GM23248 (cell line): ENCODE measurements around the gene CACFD1. TPM values are rescaled to one million over a fixed set of nuclear protein-coding genes. Genes with fewer than 3 reads are reported as not detected.

Experiments used
- DNase-seq: peaks from one replicate; pipeline ENCODE4 v3.0.0-alpha.2; 2015
- H2AFZ ChIP-seq: fragments of 200-600 bp; sonication (generic); 2 replicates; pipeline ENCODE4 v1.6.1; 2016; ENCODE audit warnings: antibody characterized with exemption
- H3F3A ChIP-seq: fragments of 200-600 bp; sonication (generic); 2 replicates; pipeline ENCODE4 v1.6.1; 2016; ENCODE audit warnings: mild to moderate bottlenecking, antibody characterized with exemption, mixed run types; ENCODE audit not compliant: insufficient read depth
- H3K27ac ChIP-seq: fragments of 200-600 bp; sonication (generic); 2 replicates; pipeline ENCODE4 v1.5.1; 2016; ENCODE audit warnings: mild to moderate bottlenecking
- H3K27me3 ChIP-seq: fragments of 200-600 bp; sonication (generic); replicated peaks from 2 replicates; pipeline ENCODE4 v1.6.1; 2016; ENCODE audit warnings: mild to moderate bottlenecking; ENCODE audit not compliant: insufficient read depth
- H3K36me3 ChIP-seq: fragments of 200-600 bp; sonication (generic); 2 replicates; pipeline ENCODE4 v1.6.1; 2016; ENCODE audit warnings: low read depth, mild to moderate bottlenecking
- H3K4me1 ChIP-seq: fragments of 200-600 bp; sonication (generic); 2 replicates; pipeline ENCODE4 v1.6.1; 2016; ENCODE audit warnings: mild to moderate bottlenecking; ENCODE audit not compliant: insufficient read depth
- H3K4me2 ChIP-seq: fragments of 200-600 bp; sonication (generic); one replicate; pipeline ENCODE4 v1.6.1; 2016; ENCODE audit warnings: mild to moderate bottlenecking; ENCODE audit not compliant: unreplicated experiment
- H3K4me3 ChIP-seq: fragments of 200-600 bp; sonication (generic); 2 replicates; pipeline ENCODE4 v1.5.1; 2016; ENCODE audit warnings: mild to moderate bottlenecking
- H3K79me2 ChIP-seq: fragments of 200-600 bp; sonication (generic); 2 replicates; pipeline ENCODE4 v1.6.1; 2016; ENCODE audit warnings: mild to moderate bottlenecking; ENCODE audit not compliant: insufficient read depth
- H3K9ac ChIP-seq: fragments of 200-600 bp; sonication (generic); 2 replicates; pipeline ENCODE4 v1.6.1; 2016; ENCODE audit warnings: mild to moderate bottlenecking
- H3K9me2 ChIP-seq: fragments of 200-600 bp; sonication (generic); 2 replicates; pipeline ENCODE4 v1.6.1; 2016; ENCODE audit warnings: mixed run types, mild to moderate bottlenecking, moderate library complexity; ENCODE audit not compliant: insufficient read depth
- H3K9me3 ChIP-seq: fragments of 200-600 bp; sonication (generic); one replicate; pipeline ENCODE4 v1.6.1; 2017; ENCODE audit warnings: low read depth
- H4K20me1 ChIP-seq: fragments of 200-600 bp; sonication (generic); 2 replicates; pipeline ENCODE4 v1.6.0; 2016; ENCODE audit not compliant: insufficient read depth
- EZH2 ChIP-seq: fragments of 200-600 bp; sonication (generic); IDR thresholded peaks from 2 replicates; pipeline ENCODE4 v1.6.1; 2018; ENCODE audit warnings: antibody characterized with exemption, mild to moderate bottlenecking; ENCODE audit not compliant: insufficient read depth, poor library complexity, severe bottlenecking
- EZH2phosphoT487 ChIP-seq: fragments of 200-600 bp; sonication (generic); IDR thresholded peaks from 2 replicates; pipeline ENCODE4 v1.6.1; 2018; ENCODE audit warnings: antibody characterized with exemption, moderate library complexity, mild to moderate bottlenecking, low read depth; ENCODE audit not compliant: insufficient read depth
- WGBS, 2 experiments: methylation state at CpG; one replicate each; pipeline ENCODE4 v1.1.6; 2015 to 2017; ENCODE audit warnings: low lambda C conversion rate in 2 of 2, low coverage in 1 of 2; ENCODE audit errors: missing lambda C conversion rate in 2 of 2; 5-methylcytosine and 5-hydroxymethylcytosine counted together
- in situ Hi-C: fragments of 300-500 bp; cut with MboI; formaldehyde crosslinking; loops from 2 replicates; pipeline ENCODE4 v1.15.0; 2020
- polyA plus RNA-seq: library from polyadenylated mRNA; unstranded; fragments of >200 nt; fragmentation: Nextera tagmentation; extraction: Ambion mirVana; gene quantifications from 2 replicates; pipeline ENCODE4 v1.2.1, GENCODE V29; 2016
- total RNA-seq: library from RNA; depleted of rRNA; stranded (reverse); fragments of >200 nt; shearing (Covaris generic); gene quantifications from 2 replicates; pipeline ENCODE4 v1.2.3, GENCODE V29; 2014

The CACFD1 gene
- total and polyA plus RNA-seq, 2 experiments from 2014 or later: 4.7 to 7.0 TPM

GRCh38 chr9:133419005-133419404 is 40.8 kb upstream of the CACFD1 start:
- no peaks in the 10 kb centered on the region for H4K20me1 ChIP-seq
- peak; percentile 35 for DNase-seq
- H3K9me2 ChIP-seq: no peaks in the 10 kb centered on the region
- 0 out of 2 replicates have a peak, but pooled peaks cover 8% of the 10 kb centered on the region for H3F3A ChIP-seq
- TF ChIP-seq EZH2: no peak
- TF ChIP-seq EZH2phosphoT487: no peak
- H3K4me3 ChIP-seq: peak overlapping the region; percentile 87; the same call in 1 of the 2 replicates
- peak overlapping the region; percentile 83; the same call in 1 of the 2 replicates for H3K9ac ChIP-seq
- no peaks in the 10 kb centered on the region for H3K27me3 ChIP-seq
- H3K79me2 ChIP-seq: peaks cover 36% of the 10 kb centered on the region
- in situ Hi-C loops: no loop called here
- no peaks in the 10 kb centered on the region for H3K9me3 ChIP-seq
- peaks cover 4% of the 10 kb centered on the region; the same call in 1 of the 2 replicates for H3K36me3 ChIP-seq
- no peak overlapping the region for H3K27ac ChIP-seq
- no peak overlapping the region for H2AFZ ChIP-seq
- WGBS, 2 experiments: 64 to 69% methylated on average over 13 of the region's 13 CpGs
- peak overlapping the region; percentile 87 for H3K4me2 ChIP-seq
- H3K4me1 ChIP-seq: peaks cover 8% of the 10 kb centered on the region

- TF ChIP-seq EZH2phosphoT487 (no peak), EZH2 (no peak)
- H3K79me2 ChIP-seq: peaks cover 22% of the 10 kb centered on the region
- 0 out of 2 replicates have a peak, but pooled peaks cover 8% of the 10 kb centered on the region for H3F3A ChIP-seq
- H3K27me3 ChIP-seq: no peaks in the 10 kb centered on the region
- H3K4me3 ChIP-seq: no peak overlapping the region
- 42% methylated on average over 5 of the region's 5 CpGs for WGBS, 2 experiments
- H4K20me1 ChIP-seq: no peaks in the 10 kb centered on the region
- H3K9me2 ChIP-seq: no peaks in the 10 kb centered on the region
- H3K9ac ChIP-seq: no peak overlapping the region
- H3K9me3 ChIP-seq: no peaks in the 10 kb centered on the region
- no peak overlapping the region for H3K27ac ChIP-seq
- H3K4me1 ChIP-seq: peaks cover 8% of the 10 kb centered on the region
- no peak overlapping the region for H3K4me2 ChIP-seq
- peaks cover 3% of the 10 kb centered on the region; the same call in 1 of the 2 replicates for H3K36me3 ChIP-seq
- in situ Hi-C loops: no loop called here
- no peak overlapping the region for H2AFZ ChIP-seq
- no peak for DNase-seq
These were observed 39.4 kb upstream of the CACFD1 start for GRCh38 chr9:133420392-133420827.

GRCh38 chr9:133421615-133422542 is 37.9 kb upstream of the CACFD1 start, which contains the start of gene ADAMTS13:
TSS of gene ADAMTS13 (plus strand) at chr9:133422367. CDS start at chr9:133422444, 77 bp downstream.
- Histone ChIP-seq H3K79me2 (peaks cover 8% of the 10 kb centered on the region), H3K27ac (no peak within 1 kb of the TSS), H3K4me1 (no peaks in the 10 kb centered on the region), H3K36me3 (no peaks in the 10 kb centered on the region), H3K9ac (no peak within 1 kb of the TSS), H3K9me3 (no peaks in the 10 kb centered on the region), H3K9me2 (no peaks in the 10 kb centered on the region), H3K4me3 (no peak within 1 kb of the TSS), H3K4me2 (no peak within 1 kb of the TSS), H4K20me1 (no peaks in the 10 kb centered on the region), H3K27me3 (no peaks in the 10 kb centered on the region), H3F3A (0 out of 2 replicates have a peak, but pooled peaks cover 8% of the 10 kb centered on the region), H2AFZ (no peak within 1 kb of the TSS)
- peak; percentile 30 for DNase-seq
- in situ Hi-C loops: no loop called here
- WGBS, 2 experiments: 62 to 63% methylated on average over 23 of the region's 23 CpGs
- no peak for TF ChIP-seq EZH2
- no peak for TF ChIP-seq EZH2phosphoT487

GRCh38 chr9:133423216-133423615 is 36.6 kb upstream of the CACFD1 start:
- H3K79me2 ChIP-seq: no peaks in the 10 kb centered on the region
- in situ Hi-C loops: no loop called here
- H3K9me2 ChIP-seq: no peaks in the 10 kb centered on the region
- no peaks in the 10 kb centered on the region for H3K4me1 ChIP-seq
- no peak overlapping the region for H3K4me2 ChIP-seq
- no peak overlapping the region for H3K4me3 ChIP-seq
- no peak overlapping the region for H3K27ac ChIP-seq
- H2AFZ ChIP-seq: no peak overlapping the region
- no peaks in the 10 kb centered on the region for H3K36me3 ChIP-seq
- no peak for TF ChIP-seq EZH2
- no peak for TF ChIP-seq EZH2phosphoT487
- no peaks in the 10 kb centered on the region for H3K9me3 ChIP-seq
- peaks cover 7% of the 10 kb centered on the region; the same call in 1 of the 2 replicates for H3K27me3 ChIP-seq
- 0 out of 2 replicates have a peak, but pooled peaks cover 8% of the 10 kb centered on the region for H3F3A ChIP-seq
- WGBS, 2 experiments: 71 to 80% methylated on average over 3 of the region's 3 CpGs
- H3K9ac ChIP-seq: no peak overlapping the region
- H4K20me1 ChIP-seq: no peaks in the 10 kb centered on the region
- DNase-seq: no peak
